ENCODE data around the gene LRRC4C.

LRRC4C gene

DNA sequence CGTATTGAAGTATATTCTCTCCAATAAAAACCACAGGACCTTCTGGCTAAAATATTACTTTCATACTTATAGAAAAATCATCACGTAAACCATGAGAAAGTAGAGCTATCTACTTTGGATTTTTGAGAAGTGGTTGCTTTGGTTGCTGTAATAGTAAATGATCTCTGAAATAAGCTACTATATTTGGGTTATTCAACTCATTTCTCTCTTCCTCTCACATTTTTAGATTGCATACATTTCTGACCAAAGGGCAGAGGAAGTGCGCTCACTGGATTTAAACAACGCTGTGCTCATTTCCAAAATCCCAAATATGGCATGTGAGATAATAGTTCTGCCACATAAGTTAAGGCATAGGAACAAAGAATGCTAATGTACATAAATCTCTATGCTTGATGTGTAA, 357.0 kb downstream of the LRRC4C start:
- TF ChIP-seq CEBPB (IDR thresholded peaks at IDR 0.05) (no peak), EGR1 (IDR thresholded peaks at IDR 0.05) (no peak), ZBTB7A (IDR thresholded peaks at IDR 0.05; ENCODE audit: low read depth) (no peak), RAD21 (IDR thresholded peaks at IDR 0.05; ENCODE audit: low read depth) (no peak), TEAD4 (IDR thresholded peaks at IDR 0.05) (no peak), TAF1 (IDR thresholded peaks at IDR 0.05; ENCODE audit: low read depth) (no peak), FOXM1 (IDR thresholded peaks at IDR 0.05; ENCODE audit: borderline replicate concordance, low read depth) (no peak), CREB1 (IDR thresholded peaks at IDR 0.05; ENCODE audit: low read depth) (no peak), EP300 (IDR thresholded peaks at IDR 0.05; ENCODE audit: borderline replicate concordance) (no peak), NFIC (IDR thresholded peaks at IDR 0.05) (no peak), YY1 (IDR thresholded peaks at IDR 0.05; ENCODE audit: low read depth) (no peak), TCF12 (IDR thresholded peaks at IDR 0.05; ENCODE audit: low read depth) (no peak)
- TF ChIP-seq, protein P1, sequence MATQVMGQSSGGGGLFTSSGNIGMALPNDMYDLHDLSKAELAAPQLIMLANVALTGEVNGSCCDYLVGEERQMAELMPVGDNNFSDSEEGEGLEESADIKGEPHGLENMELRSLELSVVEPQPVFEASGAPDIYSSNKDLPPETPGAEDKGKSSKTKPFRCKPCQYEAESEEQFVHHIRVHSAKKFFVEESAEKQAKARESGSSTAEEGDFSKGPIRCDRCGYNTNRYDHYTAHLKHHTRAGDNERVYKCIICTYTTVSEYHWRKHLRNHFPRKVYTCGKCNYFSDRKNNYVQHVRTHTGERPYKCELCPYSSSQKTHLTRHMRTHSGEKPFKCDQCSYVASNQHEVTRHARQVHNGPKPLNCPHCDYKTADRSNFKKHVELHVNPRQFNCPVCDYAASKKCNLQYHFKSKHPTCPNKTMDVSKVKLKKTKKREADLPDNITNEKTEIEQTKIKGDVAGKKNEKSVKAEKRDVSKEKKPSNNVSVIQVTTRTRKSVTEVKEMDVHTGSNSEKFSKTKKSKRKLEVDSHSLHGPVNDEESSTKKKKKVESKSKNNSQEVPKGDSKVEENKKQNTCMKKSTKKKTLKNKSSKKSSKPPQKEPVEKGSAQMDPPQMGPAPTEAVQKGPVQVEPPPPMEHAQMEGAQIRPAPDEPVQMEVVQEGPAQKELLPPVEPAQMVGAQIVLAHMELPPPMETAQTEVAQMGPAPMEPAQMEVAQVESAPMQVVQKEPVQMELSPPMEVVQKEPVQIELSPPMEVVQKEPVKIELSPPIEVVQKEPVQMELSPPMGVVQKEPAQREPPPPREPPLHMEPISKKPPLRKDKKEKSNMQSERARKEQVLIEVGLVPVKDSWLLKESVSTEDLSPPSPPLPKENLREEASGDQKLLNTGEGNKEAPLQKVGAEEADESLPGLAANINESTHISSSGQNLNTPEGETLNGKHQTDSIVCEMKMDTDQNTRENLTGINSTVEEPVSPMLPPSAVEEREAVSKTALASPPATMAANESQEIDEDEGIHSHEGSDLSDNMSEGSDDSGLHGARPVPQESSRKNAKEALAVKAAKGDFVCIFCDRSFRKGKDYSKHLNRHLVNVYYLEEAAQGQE (IDR thresholded peaks at IDR 0.05; ENCODE audit: low read depth): no peak
- TF ChIP-seq, protein P2, sequence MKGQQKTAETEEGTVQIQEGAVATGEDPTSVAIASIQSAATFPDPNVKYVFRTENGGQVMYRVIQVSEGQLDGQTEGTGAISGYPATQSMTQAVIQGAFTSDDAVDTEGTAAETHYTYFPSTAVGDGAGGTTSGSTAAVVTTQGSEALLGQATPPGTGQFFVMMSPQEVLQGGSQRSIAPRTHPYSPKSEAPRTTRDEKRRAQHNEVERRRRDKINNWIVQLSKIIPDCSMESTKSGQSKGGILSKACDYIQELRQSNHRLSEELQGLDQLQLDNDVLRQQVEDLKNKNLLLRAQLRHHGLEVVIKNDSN (IDR thresholded peaks at IDR 0.05): no peak
- TF ChIP-seq, protein P3, sequence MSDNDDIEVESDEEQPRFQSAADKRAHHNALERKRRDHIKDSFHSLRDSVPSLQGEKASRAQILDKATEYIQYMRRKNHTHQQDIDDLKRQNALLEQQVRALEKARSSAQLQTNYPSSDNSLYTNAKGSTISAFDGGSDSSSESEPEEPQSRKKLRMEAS (IDR thresholded peaks at IDR 0.05): no peak

DNA sequence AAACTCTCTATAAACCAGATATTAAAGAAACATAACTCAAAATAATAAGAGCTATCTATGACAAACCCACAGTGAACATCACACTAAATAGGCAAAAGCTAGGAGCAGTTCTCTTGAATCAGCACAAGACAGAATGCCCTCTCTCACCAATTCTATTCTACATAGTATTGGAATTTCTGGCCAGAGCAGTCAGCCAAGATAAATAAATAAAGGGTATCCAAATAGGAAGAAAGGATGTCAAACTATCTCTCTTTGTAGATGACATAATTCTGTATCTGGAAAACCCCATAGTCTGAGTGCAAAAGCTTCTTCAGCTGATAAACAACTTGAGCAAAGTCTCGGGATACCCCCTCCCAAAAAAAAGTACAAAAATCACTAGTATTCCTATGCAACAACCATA, 359.8 kb downstream of the LRRC4C start:
- TF ChIP-seq EGR1 (IDR thresholded peaks at IDR 0.05): no peak
- TF ChIP-seq CREB1 (IDR thresholded peaks at IDR 0.05; ENCODE audit: low read depth): no peak
- no peak for TF ChIP-seq TEAD4 (IDR thresholded peaks at IDR 0.05)
- TF ChIP-seq TAF1 (IDR thresholded peaks at IDR 0.05; ENCODE audit: low read depth): no peak
- TF ChIP-seq NFIC (IDR thresholded peaks at IDR 0.05): no peak
- no peak for TF ChIP-seq FOXM1 (IDR thresholded peaks at IDR 0.05; ENCODE audit: borderline replicate concordance, low read depth)
- TF ChIP-seq ZBTB7A (IDR thresholded peaks at IDR 0.05; ENCODE audit: low read depth): no peak
- TF ChIP-seq EP300 (IDR thresholded peaks at IDR 0.05; ENCODE audit: borderline replicate concordance): no peak
- TF ChIP-seq, protein P1 (IDR thresholded peaks at IDR 0.05; ENCODE audit: low read depth): no peak
- TF ChIP-seq YY1 (IDR thresholded peaks at IDR 0.05; ENCODE audit: low read depth): no peak
- TF ChIP-seq, protein P2 (IDR thresholded peaks at IDR 0.05): no peak
- TF ChIP-seq CEBPB (IDR thresholded peaks at IDR 0.05): no peak
- no peak for TF ChIP-seq RAD21 (IDR thresholded peaks at IDR 0.05; ENCODE audit: low read depth)
- TF ChIP-seq, protein P3 (IDR thresholded peaks at IDR 0.05): no peak
- TF ChIP-seq TCF12 (IDR thresholded peaks at IDR 0.05; ENCODE audit: low read depth): no peak

DNA sequence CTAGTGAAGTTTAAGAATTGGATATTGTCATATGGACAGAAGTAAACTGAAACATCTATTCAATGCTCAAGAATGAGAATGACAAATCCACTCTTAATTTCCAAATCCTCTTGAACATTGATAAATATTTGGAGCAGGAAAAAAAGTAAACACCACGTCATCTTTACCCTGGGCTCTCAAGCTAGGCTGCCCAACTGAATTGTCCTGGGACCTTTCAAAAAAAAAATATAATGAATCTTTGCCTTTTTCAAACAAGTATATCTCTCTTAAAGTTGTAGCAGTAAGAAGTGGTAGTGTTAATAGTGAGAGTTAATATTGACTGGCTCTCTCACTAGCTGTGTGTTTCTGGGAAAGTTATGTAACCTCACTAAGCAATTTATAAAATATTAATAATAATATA, 374.3 kb downstream of the LRRC4C start:
- no peak for TF ChIP-seq NFIC (IDR thresholded peaks at IDR 0.05)
- TF ChIP-seq ZBTB7A (IDR thresholded peaks at IDR 0.05; ENCODE audit: low read depth): no peak
- TF ChIP-seq TAF1 (IDR thresholded peaks at IDR 0.05; ENCODE audit: low read depth): no peak

DNA sequence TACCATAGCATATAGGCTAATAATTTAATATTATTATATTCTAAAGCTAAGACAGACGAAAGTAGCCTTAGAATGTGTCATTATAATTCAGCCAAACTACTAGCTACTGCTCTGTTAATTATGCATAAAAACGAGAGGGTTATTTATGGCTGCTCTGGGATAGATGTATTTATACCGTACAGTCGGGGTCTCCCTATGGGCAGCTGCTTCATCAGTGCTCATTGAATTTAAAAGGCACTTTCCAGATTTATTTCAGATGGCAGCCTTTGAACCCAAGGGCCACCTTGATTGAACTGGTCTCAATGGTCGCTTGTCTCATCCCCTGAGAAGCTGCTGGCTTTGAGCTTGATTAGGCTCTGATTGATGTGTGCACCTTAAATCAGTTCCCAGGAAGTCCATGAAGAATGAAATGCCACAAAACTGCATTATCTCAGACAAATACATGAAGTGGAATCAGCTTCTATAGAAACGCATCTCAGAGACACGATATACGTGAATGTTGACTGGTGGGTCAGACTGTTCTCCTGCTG, 377.6 kb downstream of the LRRC4C start:
- TF ChIP-seq EP300 (IDR thresholded peaks at IDR 0.05; ENCODE audit: borderline replicate concordance) (no peak), EGR1 (IDR thresholded peaks at IDR 0.05) (no peak), NFIC (IDR thresholded peaks at IDR 0.05) (no peak), CREB1 (IDR thresholded peaks at IDR 0.05; ENCODE audit: low read depth) (no peak), ZBTB7A (IDR thresholded peaks at IDR 0.05; ENCODE audit: low read depth) (no peak), TCF12 (IDR thresholded peaks at IDR 0.05; ENCODE audit: low read depth) (no peak), TEAD4 (IDR thresholded peaks at IDR 0.05) (no peak), YY1 (IDR thresholded peaks at IDR 0.05; ENCODE audit: low read depth) (no peak)
- TF ChIP-seq, protein P2 (IDR thresholded peaks at IDR 0.05): no peak
- TF ChIP-seq, protein P3 (IDR thresholded peaks at IDR 0.05): no peak
- TF ChIP-seq, protein P1 (IDR thresholded peaks at IDR 0.05; ENCODE audit: low read depth): no peak
